HG02759 (cell line): Measurements from ENCODE around the gene ULK4.
"Not testable (repeated sequence)": the region's sequence is repeated elsewhere in the genome, so short reads cannot be mapped to it uniquely, and the experiment has no call there.

Experiments used
- ATAC-seq: cut with Tn5 transposase; IDR thresholded peaks from one replicate; pipeline ENCODE4 v1.9.1; 2021; ENCODE audit warnings: mild to moderate bottlenecking, moderate library complexity; ENCODE audit not compliant: unreplicated experiment

The ULK4 gene

DNA sequence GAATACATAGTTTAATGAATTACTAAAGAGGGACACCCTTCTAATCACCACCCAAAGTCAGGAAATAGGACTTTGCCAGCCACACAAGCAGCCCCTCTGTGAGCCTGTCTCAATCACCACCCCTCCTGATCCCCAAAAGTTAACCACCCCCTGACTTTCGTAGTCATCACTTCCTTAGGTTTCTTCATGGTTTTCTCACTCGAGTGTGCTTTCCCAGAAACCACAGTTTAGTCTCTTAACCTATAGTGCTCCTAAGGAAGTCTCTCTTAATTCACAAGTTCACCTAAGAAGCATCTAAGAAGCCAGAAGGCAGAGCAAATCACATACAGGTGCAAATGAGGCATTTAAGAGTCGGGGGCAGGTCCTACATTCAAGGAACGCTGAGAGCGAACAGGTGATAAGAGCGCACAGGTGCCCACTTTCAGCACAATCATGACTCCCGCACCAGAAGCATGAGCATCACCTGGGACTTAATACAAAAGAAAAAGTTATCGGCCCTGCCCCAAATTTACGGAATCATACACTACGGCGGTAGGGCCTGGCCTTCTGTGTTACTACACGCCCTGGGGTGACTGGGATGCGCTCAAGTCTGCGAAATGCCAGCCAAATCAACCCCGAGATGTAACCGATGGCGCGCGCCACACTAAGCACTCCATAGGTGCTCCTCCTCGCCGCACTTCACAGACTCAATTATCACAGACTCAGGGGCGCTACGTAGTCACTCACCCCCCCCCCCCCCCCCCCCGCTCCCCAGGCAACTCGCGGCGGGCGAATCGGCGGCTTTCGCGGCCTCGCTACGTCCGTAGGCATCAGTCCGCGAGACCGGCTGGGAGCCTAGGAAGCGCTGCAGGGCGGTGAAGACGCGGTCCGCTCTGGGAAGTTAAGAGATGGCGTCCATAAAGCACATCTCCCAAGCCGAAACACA, 815 bp downstream of the ULK4 start:
- ATAC-seq, result peak; percentile 10

DNA sequence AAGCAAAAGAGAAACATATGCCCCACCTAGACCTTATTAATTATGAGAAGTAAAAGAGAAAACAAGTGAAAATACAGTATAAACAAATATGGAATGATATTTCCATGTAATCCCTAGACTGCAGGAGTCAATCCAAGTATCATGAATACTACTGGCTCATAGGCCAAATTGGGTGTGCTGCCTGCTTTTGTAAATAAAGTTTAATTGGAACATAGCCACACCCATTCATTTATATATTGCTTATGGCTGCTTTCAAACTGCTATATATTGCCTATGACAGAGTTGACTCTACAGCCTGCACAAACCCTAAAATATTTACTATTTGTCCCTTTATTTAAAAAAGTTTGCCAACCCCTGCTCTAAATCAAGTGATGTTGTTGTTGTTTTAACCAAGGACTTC, 5.3 kb downstream of the ULK4 start:
- no peak for ATAC-seq

DNA sequence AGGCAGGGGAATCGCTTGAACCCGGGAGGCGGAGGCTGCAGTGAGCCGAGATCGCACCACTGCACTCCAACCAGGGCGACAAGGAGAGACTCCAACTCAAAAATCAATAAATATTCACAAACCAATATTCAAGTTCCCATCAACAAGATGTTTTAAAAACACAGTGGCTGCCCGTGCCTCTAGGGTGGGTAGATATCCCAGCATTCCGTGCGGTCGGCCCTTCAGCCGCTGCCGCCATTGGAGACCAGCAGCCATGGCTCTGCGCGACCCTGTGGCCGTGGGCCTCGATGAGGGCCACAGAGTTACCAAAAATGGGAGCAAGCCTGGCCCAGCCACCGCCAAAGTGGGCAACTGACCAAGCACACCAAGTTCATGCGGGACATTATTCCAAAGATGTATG, 6.7 kb downstream of the ULK4 start:
- ATAC-seq, result no peak

GRCh38 chr3:41943311-41943843, 18.5 kb downstream of the ULK4 start:
- no peak for ATAC-seq

DNA sequence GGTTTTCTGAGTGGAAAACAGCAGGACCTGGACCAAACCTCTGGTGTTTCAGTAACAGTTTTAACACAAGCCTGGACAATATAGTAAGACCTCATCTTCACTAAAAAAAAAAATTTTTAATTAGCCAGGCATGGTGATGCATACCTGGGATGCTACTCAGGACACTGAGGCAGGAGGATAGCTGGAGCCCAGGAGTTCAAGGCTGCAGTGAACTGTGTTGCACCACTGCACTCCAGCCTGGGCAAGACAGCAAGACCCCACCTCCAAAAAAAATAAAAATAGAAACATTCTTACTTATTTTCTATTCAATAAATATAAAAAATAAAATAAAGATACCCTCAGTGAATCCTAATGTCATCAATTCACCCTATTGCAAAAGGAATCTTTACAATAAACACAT, 21.5 kb downstream of the ULK4 start:
- no peak for ATAC-seq

DNA sequence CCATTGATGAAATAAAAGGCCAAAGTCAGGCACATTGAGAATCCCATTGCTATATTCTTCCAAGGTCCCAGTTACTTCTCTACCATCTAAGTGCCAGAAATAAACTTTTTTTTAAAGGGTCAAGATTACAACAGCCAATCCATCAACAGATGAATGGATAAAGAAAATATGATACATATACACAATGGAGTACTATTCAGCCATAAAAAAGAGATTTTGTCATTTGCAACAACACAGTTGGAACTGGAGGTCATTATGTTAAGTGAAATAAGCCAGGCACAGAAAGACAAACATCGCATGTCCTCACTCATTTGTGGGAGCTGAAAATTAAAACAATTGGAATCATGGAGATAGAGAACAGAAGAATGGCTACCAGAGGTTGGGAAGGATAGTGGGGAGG, 25.5 kb downstream of the ULK4 start:
- ATAC-seq, result no peak

DNA sequence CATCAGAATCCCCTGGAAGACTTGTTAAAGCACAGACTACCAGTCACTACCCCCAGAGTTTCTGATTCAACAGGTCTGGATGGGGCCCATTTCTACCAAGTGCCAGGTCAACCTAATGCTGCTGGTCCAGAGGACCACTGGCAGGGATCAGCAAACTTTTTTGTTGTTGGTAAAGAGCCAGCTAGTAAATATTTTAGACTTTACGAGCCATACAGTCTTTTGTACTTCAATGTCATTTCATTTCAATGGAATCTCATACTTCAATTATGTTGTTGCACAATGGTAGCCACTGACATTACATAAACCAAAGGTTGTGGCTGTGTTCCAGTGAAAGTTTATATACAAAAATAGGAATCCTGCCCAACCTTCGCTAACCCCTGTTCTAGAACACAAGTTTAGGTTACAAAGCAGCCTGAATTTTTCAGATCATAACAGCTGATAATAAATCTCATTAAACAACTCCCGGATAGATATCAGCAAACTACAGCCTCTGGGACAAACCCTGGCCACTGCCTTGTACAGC, 28.7 kb downstream of the ULK4 start:
- no peak for ATAC-seq

DNA sequence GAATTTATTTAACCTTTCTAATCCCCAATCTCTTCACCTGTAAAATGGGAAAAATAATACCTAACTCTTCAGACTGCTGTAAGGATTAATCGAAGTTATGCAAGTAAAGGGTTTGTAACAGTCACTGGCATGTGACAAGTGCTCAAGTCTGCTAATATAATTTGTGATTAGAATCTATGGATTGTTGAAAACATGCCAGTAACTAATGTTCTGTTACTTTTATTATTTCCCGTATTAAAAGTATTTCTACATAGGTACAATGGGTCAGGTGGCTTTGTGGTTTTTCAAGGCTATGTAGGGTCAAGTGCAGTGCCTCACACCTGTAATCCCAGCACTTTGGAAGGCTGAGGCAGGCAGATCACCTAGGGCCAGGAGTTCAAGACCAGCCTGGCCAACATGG, 29.4 kb downstream of the ULK4 start:
- ATAC-seq, result no peak

- ATAC-seq, result no peak
These were observed 41.4 kb downstream of the ULK4 start for GRCh38 chr3:41920406-41920965.

- no peak for ATAC-seq
These were observed 46.5 kb downstream of the ULK4 start for GRCh38 chr3:41915353-41915752.

DNA sequence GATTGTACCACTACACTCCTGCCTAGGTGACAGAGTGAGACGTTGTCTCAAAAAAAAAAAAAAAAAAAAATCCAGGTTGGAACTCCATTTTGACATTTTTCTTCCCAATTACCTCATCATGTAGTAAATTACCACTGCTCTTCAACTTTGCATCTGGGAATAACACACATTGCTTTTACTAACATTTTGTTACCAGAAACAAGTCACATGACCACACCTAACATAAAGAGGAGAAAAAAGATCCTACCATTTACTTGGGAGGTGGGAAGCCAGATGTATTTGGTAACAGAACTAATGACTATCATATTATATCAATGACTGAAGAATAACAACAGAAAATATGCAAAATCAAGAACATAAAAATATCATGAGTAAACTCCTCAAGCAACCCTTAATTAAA, 49.6 kb downstream of the ULK4 start:
- no peak for ATAC-seq

- no peak for ATAC-seq
These were observed 54.4 kb downstream of the ULK4 start for GRCh38 chr3:41907330-41908073.

GRCh38 chr3:41900265-41900664, 61.6 kb downstream of the ULK4 start:
- ATAC-seq, result no peak

- no peak for ATAC-seq
These were observed 63.3 kb downstream of the ULK4 start for GRCh38 chr3:41898631-41899030.

- no peak for ATAC-seq
These were observed 67.9 kb downstream of the ULK4 start for GRCh38 chr3:41893977-41894376.

- ATAC-seq, result no peak
These were observed 73.4 kb downstream of the ULK4 start for GRCh38 chr3:41888368-41889076.

DNA sequence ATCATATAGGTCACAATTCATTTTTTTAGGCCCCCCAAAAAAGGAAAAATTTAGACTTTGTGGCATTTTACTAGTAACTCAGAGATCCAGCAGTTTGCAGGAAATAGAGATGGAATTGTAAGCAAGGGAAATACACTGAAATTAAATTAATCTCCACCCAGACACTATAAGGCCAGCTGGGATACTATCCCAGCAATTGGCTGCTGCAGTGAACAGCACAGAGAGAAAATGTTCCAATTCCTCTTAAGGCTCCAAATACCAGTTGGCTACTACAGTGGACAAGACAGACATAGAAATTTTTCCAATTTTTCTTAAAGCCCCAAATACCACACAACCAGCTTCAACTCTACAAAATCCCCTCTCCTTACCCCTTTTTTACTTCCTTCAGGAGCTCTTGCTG, 78.9 kb downstream of the ULK4 start:
- ATAC-seq, result no peak

DNA sequence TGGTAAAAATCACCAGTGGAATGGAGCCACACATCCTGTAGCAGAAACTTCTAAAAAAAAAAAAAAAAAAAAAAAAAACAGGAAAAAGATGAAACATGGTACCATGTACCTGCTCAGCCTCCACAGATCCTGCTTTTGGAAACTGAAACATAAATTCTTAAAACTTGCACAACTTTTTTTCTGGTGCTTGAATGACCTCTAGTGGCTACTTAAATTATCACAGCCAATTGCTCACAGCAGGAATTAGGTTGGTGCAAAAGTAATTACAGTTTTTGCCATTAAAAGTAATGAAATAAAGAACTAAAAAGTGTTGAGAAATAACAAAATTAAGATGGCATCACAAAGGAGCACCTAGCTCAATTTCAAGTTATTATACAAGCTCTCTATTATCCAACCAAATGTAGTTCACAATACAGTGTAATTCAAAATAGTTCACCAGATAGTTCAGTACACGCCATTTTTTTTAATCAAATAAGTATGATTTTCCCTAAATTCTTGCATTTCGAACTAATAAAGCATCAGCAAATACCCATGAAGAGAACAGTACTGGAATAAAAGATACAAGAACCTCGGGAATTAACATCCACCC, 80.6 kb downstream of the ULK4 start:
- ATAC-seq, result no peak

GRCh38 chr3:41880387-41880786, 81.5 kb downstream of the ULK4 start:
- no peak for ATAC-seq

- ATAC-seq, result not testable (repeated sequence)
These were observed 84.2 kb downstream of the ULK4 start for GRCh38 chr3:41877741-41878140.
